Activated B cell treated with CpG ODN at 0.5 μM for 24 hours (primary cell): ENCODE measurements around the gene KIFC1. TPM values are rescaled to one million over a fixed set of nuclear protein-coding genes. Genes with fewer than 3 reads are reported as not detected.
"Not testable (repeated sequence)": the region's sequence is repeated elsewhere in the genome, so short reads cannot be mapped to it uniquely, and the experiment has no call there.

Source experiments
- ATAC-seq: fragments of 200-7000 bp; cut with Tn5 transposase; one replicate; pipeline ENCODE4 v1.10.0; 2021; ENCODE audit warnings: low read depth, mild to moderate bottlenecking, moderate library complexity
- CTCF ChIA-PET: fragments of 350-600 bp; sonication (Branson Sonifier 250); formaldehyde crosslinking; loops from one replicate; lab custom pipeline; 2021; ENCODE audit warnings: antibody characterized with exemption; lab: Charles Lee
- POLR2A ChIA-PET: fragments of 350-600 bp; sonication (Branson Sonifier 250); formaldehyde crosslinking; loops from one replicate; lab custom pipeline; 2021; ENCODE audit warnings: antibody characterized with exemption; lab: Charles Lee
- DNase-seq: peaks from one replicate; pipeline ENCODE4 v3.0.0; 2022
- H3K27ac Mint-ChIP-seq: one replicate; pipeline ENCODE4 v1.8.0; 2020; ENCODE audit warnings: mixed read lengths
- H3K27me3 Mint-ChIP-seq: one replicate; pipeline ENCODE4 v1.8.0; 2021; ENCODE audit warnings: mixed read lengths
- H3K36me3 Mint-ChIP-seq: one replicate; pipeline ENCODE4 v1.8.0; 2021; ENCODE audit warnings: low read depth, mixed read lengths
- H3K4me1 Mint-ChIP-seq: one replicate; pipeline ENCODE4 v1.8.0; 2021; ENCODE audit warnings: mixed read lengths
- H3K4me3 Mint-ChIP-seq: one replicate; pipeline ENCODE4 v1.8.0; 2020; ENCODE audit warnings: mild to moderate bottlenecking, mixed read lengths
- H3K9me3 Mint-ChIP-seq: one replicate; pipeline ENCODE4 v1.8.0; 2020; ENCODE audit warnings: mixed read lengths
- intact Hi-C: fragments of 100-400 bp; cut with micrococcal nuclease; formaldehyde crosslinking; loops from one replicate; pipeline ENCODE4 v1.15.1; 2024
- total RNA-seq: library from RNA; stranded (reverse); gene quantifications from 2 replicates; pipeline ENCODE4 v1.2.3, GENCODE V29; 2022
- TF ChIP-seq, protein P1 (sequence below): fragments of 200-600 bp; IDR thresholded peaks from one replicate; pipeline ENCODE4 v1.8.0; 2022; ENCODE audit warnings: antibody characterized with exemption, mild to moderate bottlenecking

The KIFC1 gene
- total RNA-seq, 1 donor from 2014 or later, result 2.2 TPM

DNA sequence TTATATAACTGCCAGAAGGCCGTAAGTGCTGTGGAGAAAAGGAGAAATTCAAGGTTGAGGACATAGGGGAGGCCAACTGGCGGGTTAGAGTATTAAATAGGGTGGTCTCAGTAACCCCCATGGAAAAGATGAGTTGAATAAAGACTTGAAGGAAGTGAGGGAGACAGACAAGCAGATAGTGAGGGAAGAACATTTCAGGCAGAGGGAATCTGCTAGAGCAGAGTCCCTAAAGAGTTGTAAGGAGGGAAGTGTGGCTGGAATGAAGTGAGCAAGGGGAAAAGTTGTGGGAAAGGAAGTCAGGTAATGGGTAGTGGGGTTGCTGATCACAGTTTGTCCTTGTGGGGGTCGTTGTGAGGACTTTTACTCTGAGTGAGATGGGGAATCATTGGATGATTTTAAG is 1.4 kb downstream of the KIFC1 start:
- no peak for ATAC-seq
- Mint-ChIP-seq H3K27ac (no peak overlapping the region), H3K4me1 (peaks cover 25% of the 10 kb centered on the region), H3K9me3 (no peaks in the 10 kb centered on the region), H3K27me3 (no peaks in the 10 kb centered on the region), H3K36me3 (no peaks in the 10 kb centered on the region), H3K4me3 (no peak overlapping the region)
- DNase-seq, result no peak
- ChIA-PET POLR2A (interaction anchor here (0.7 kb wide), 1 partner anchor 11 kb away, joined by 3 read pairs; no protein-coding TSS in a partner anchor), CTCF (no interaction called here)
- TF ChIP-seq, protein P1, sequence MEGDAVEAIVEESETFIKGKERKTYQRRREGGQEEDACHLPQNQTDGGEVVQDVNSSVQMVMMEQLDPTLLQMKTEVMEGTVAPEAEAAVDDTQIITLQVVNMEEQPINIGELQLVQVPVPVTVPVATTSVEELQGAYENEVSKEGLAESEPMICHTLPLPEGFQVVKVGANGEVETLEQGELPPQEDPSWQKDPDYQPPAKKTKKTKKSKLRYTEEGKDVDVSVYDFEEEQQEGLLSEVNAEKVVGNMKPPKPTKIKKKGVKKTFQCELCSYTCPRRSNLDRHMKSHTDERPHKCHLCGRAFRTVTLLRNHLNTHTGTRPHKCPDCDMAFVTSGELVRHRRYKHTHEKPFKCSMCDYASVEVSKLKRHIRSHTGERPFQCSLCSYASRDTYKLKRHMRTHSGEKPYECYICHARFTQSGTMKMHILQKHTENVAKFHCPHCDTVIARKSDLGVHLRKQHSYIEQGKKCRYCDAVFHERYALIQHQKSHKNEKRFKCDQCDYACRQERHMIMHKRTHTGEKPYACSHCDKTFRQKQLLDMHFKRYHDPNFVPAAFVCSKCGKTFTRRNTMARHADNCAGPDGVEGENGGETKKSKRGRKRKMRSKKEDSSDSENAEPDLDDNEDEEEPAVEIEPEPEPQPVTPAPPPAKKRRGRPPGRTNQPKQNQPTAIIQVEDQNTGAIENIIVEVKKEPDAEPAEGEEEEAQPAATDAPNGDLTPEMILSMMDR, result no peak
- intact Hi-C loops, result no loop called here

DNA sequence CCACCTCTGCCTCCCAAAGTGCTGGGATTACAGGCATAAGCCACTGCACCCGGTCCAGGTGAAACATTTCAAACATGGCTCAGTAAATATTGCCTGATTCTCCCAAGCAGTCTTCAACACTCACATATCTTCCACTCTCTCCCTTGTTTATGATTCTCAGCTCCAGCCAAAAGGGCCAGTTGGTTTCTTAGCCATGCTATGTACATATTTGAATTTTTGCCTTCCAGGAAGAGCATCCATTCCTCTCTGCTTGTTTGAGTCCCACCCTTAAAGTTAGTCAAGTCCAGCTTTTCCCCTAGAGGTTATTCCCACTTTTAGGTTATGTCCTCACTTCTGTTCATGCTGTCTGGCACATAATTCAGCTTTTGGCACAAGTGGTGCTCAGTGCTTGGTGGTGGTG is 5.9 kb downstream of the KIFC1 start:
- Mint-ChIP-seq H3K27ac (no peak overlapping the region), H3K9me3 (no peaks in the 10 kb centered on the region), H3K27me3 (no peaks in the 10 kb centered on the region), H3K36me3 (no peaks in the 10 kb centered on the region), H3K4me3 (no peak overlapping the region), H3K4me1 (peaks cover 5% of the 10 kb centered on the region)
- no peak for DNase-seq
- no peak for ATAC-seq
- ChIA-PET CTCF (no interaction called here), POLR2A (no interaction called here)
- TF ChIP-seq, protein P1, result no peak
- intact Hi-C loops, result no loop called here

DNA sequence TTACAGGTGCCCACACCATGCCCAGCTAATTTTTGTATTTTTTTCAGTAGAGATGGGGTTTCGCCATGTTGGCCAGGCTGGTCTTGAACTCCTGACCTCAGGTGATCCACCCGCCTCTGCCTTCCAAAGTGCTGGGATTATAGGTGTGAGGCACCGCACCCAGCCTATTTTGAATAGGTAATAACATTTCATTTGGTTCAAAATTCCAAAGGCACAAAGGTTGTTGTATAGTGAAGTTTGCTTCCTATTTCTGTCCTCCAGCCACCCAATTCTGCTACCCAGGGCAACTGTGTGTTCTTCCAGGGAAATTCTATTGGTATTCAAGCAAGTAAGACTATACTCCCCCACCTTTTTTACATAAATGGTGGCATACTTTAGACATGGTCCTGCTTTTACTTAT is 7.0 kb downstream of the KIFC1 start:
- POLR2A ChIA-PET, H3K9me3 Mint-ChIP-seq, DNase-seq, ATAC-seq, intact Hi-C loops, H3K27ac Mint-ChIP-seq, H3K4me3 Mint-ChIP-seq, CTCF ChIA-PET, H3K27me3 Mint-ChIP-seq, H3K36me3 Mint-ChIP-seq, H3K4me1 Mint-ChIP-seq: not testable (repeated sequence)

DNA sequence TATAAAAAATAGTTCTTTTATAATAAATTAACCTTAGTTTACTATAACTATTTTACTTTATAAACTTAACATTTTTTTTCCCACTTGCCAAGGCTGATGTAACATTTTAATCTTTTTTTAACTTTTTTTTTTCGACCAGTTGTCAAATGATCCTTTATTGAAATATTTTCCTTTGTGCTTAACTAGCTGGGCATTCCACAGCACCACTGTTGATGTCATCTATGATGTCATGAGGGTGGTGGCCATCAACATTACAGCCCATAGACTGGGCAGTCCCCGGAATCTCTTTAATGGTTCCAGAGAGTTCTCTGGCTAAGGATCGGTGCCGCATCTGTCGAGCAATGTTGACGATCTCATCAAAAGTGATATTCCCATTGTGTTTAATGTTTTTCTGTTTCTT is 8.3 kb downstream of the KIFC1 start:
- H3K9me3 Mint-ChIP-seq, CTCF ChIA-PET, H3K4me3 Mint-ChIP-seq, intact Hi-C loops, H3K4me1 Mint-ChIP-seq, H3K27me3 Mint-ChIP-seq, ATAC-seq, H3K36me3 Mint-ChIP-seq, POLR2A ChIA-PET, DNase-seq, H3K27ac Mint-ChIP-seq: not testable (repeated sequence)

DNA sequence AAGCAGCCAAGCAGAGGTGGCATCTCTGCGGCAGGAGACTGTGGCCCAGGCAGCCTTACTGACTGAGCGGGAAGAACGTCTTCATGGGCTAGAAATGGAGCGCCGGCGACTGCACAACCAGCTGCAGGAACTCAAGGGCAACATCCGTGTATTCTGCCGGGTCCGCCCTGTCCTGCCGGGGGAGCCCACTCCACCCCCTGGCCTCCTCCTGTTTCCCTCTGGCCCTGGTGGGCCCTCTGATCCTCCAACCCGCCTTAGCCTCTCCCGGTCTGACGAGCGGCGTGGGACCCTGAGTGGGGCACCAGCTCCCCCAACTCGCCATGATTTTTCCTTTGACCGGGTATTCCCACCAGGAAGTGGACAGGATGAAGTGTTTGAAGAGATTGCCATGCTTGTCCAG is 13.3 kb downstream of the KIFC1 start:
- TF ChIP-seq, protein P1, result no peak
- CTCF ChIA-PET, result no interaction called here
- ATAC-seq (no peak), DNase-seq (no peak)
- POLR2A ChIA-PET, result no interaction called here
- Mint-ChIP-seq H3K36me3 (no peaks in the 10 kb centered on the region), H3K4me1 (peaks cover 8% of the 10 kb centered on the region), H3K27me3 (no peaks in the 10 kb centered on the region), H3K4me3 (no peak overlapping the region), H3K27ac (no peak overlapping the region), H3K9me3 (no peaks in the 10 kb centered on the region)
- intact Hi-C loops, result no loop called here

DNA sequence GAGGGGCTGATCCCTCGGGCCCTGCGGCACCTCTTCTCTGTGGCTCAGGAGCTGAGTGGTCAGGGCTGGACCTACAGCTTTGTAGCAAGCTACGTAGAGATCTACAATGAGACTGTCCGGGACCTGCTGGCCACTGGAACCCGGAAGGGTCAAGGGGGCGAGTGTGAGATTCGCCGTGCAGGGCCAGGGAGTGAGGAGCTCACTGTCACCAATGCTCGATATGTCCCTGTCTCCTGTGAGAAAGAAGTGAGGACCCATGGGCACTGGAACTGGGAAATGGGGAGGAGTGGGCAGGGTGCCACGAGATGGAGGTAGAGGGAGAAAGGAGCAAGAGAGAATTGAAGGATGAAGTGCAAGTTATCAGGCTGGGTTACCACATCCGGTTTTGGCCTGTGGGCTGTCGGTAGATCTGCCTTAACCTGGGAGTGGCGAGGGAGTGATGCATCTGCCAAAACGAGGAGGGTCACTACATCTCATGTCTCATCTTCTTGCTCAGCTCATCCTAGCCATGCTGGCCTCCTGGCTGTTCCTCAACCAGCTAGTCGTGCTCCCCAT is 13.8 kb downstream of the KIFC1 start:
- CTCF ChIA-PET, result no interaction called here
- no peak overlapping the region for H3K4me3 Mint-ChIP-seq
- H3K9me3 Mint-ChIP-seq, result no peaks in the 10 kb centered on the region
- peaks cover 9% of the 10 kb centered on the region for H3K4me1 Mint-ChIP-seq
- POLR2A ChIA-PET, result no interaction called here
- intact Hi-C loops, result no loop called here
- ATAC-seq, result no peak
- H3K27me3 Mint-ChIP-seq, result no peaks in the 10 kb centered on the region
- H3K27ac Mint-ChIP-seq, result no peak overlapping the region
- H3K36me3 Mint-ChIP-seq, result no peaks in the 10 kb centered on the region
- DNase-seq, result no peak
- TF ChIP-seq, protein P1, result no peak
